Activated T-cell treated with anti-CD3 and anti-CD28 coated beads, Interleukin-2, amount 50 U/mL, for 1 hour (primary cell): Measurements from ENCODE around the gene LDLRAD4.
A peak's percentile ranks its signal among the peaks of the same experiment; 100 is the strongest.

Experiments
- DNase-seq: peaks from one replicate; pipeline ENCODE4 v3.0.0-alpha.2; 2020

Gene LDLRAD4

GRCh38 chr18:13416208-13416607 is 197.6 kb downstream of the LDLRAD4 start:
- no peak for DNase-seq

DNA sequence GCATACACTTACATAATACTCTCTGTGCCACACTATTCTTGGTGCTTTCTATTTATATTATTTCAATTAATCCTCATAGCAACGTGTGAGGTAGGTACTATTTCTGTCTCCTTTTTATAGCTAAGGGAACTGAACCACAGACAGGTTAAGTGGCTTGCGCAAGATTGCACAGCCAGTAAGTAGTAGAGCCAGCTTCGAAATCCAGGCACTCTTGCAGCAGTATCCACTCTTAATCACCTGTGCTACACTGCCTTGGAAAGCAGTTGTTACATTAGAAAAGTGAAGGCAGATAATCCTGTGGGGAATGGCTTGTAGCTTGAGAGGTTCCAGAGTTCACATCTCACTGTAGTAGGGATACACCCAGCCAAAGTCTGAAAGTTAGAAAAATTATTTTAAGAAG is 198.3 kb downstream of the LDLRAD4 start:
- no peak for DNase-seq

GRCh38 chr18:13418013-13418710 is 199.6 kb downstream of the LDLRAD4 start:
- no peak for DNase-seq

- no peak for DNase-seq
These were observed 202.6 kb downstream of the LDLRAD4 start for GRCh38 chr18:13420969-13421686.

DNA sequence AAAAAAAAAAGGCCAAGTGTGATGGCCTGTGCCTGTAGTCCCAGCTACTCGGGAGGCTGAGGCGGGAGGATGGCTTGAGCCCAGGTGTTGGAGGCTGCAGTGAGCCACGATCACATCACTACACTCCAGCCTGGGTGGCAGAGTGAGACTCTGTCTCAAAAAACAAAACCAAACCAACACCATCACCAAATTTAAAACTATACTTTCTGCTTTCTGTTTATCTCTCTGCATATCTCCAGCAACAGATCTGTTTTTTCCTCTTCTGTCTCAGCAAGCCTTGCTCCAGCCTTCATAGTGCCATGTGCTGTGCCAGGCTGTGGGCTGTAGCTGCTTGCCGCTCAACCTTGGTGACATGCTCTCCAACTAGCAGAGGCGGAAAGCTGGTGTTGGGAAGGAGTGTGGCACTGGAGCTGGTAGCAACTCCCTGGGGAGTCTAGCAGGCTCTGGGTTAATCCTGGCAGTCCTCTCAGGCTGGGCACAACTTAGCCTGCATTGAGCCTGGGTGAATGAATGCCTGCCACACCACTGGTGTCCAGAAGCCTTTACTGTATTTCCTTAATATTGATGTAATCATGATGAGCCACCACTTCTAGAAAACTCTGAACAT is 204.1 kb downstream of the LDLRAD4 start:
- no peak for DNase-seq

GRCh38 chr18:13423352-13423751 is 204.8 kb downstream of the LDLRAD4 start:
- DNase-seq: no peak

DNA sequence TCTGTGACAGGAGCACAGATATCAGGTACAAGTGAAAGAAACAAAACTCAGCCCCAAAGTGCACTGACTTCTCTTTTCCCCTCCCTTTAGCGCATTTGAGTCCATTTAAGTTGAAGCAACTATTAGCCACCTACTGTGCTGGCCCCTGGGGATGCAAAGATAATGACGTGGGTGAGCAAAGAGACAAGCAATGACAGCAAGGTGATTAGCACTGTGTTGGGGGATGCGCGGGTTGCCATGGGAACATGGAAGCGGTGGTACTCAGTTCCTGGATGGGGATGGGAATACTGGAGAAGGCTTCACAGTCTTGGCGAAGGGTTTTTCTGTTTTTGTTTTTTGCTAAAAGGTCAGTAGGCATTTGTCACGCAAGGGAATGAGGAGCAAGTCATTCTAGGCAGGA is 205.8 kb downstream of the LDLRAD4 start:
- DNase-seq: no peak

- no peak for DNase-seq
These were observed 207.0 kb downstream of the LDLRAD4 start for GRCh38 chr18:13425357-13426091.

- DNase-seq: no peak
These were observed 208.8 kb downstream of the LDLRAD4 start for GRCh38 chr18:13427354-13427753.

GRCh38 chr18:13428319-13428718 is 209.8 kb downstream of the LDLRAD4 start:
- no peak for DNase-seq

DNA sequence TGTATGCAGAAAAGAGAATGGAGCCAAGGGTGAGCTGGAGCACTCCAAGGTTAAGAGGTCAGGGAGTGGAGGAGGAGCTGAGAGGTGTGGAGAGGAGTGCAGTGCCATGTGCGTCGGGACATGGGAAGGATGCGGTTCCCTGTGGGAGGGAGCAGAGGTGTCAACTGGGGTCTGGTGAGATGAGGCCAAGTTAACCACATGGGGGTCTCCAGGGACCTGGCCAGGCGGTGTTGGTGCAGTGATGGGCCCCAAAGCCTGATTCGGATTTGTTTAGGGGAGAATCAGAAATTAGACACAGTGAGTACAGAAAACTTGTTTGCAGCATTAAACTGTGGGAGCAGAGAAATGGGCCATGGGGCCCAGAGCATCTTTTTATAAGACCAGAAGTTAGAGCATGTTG is 210.5 kb downstream of the LDLRAD4 start:
- DNase-seq: no peak

GRCh38 chr18:13429884-13430510 is 211.4 kb downstream of the LDLRAD4 start:
- DNase-seq: peak; percentile 2

GRCh38 chr18:13430663-13431062 is 212.1 kb downstream of the LDLRAD4 start:
- DNase-seq: no peak

- no peak for DNase-seq
These were observed 213.3 kb downstream of the LDLRAD4 start for GRCh38 chr18:13431886-13432285.

GRCh38 chr18:13433125-13433524 is 214.6 kb downstream of the LDLRAD4 start:
- no peak for DNase-seq

- DNase-seq: peak; percentile 5
These were observed 215.1 kb downstream of the LDLRAD4 start for GRCh38 chr18:13433685-13434084.

GRCh38 chr18:13434854-13435253 is 216.3 kb downstream of the LDLRAD4 start:
- DNase-seq: peak; percentile 16

DNA sequence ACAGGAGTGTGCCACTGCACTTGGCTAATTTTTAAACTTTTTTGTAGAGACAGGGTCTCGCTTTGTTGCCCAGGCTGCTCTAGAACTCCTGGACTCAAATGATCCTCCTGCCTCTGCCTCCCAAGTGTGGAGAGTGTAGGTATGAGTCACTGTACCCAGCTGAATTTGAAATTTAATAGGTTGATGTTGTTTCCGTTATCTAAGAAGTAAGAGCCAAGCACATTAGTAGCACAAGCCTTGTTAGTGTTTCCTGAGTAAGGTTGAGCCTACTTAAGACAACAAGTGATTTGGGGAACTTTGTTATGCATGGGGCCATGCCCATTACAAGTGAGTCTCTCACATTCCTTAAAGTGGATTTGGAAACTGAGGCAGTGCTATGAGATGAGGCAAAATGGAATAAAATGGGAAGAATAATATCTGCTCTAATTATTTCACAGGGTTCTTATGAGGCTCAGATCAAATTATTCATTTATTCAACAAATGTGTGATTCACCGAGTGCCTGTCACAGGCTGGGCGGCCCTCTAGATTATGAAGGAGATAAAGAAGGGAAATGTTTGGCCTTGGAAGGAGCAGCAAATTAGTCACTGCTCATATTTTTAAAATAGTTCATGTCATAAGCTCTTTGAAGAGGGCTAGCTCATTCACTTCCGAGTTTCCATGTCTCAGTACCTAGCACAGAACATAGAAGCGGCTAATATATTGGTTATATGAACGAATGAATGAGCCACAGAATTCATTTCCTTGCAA is 217.2 kb downstream of the LDLRAD4 start:
- peak; percentile 21 for DNase-seq

GRCh38 chr18:13436576-13436975 is 218.0 kb downstream of the LDLRAD4 start:
- peak; percentile 53 for DNase-seq

DNA sequence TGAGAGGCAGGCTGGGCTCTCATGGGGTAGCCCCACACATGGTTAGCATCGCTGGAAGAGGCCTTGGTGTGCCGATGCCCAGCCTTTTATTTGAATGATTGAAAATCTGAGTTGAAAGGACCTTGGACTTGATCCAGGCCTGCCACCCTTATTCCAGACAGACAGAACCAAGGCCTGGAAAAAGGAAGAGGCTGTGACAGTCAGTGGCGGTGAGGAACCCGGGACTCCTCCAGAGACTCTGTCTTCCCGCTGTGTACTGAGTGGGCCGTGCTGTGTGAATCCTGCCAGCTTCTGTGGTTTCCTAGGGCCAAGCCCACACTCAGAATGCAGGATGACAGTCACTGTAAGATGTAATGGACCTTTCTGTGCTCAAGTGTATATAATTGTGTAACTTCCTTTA is 218.5 kb downstream of the LDLRAD4 start:
- DNase-seq: peak; percentile 33

DNA sequence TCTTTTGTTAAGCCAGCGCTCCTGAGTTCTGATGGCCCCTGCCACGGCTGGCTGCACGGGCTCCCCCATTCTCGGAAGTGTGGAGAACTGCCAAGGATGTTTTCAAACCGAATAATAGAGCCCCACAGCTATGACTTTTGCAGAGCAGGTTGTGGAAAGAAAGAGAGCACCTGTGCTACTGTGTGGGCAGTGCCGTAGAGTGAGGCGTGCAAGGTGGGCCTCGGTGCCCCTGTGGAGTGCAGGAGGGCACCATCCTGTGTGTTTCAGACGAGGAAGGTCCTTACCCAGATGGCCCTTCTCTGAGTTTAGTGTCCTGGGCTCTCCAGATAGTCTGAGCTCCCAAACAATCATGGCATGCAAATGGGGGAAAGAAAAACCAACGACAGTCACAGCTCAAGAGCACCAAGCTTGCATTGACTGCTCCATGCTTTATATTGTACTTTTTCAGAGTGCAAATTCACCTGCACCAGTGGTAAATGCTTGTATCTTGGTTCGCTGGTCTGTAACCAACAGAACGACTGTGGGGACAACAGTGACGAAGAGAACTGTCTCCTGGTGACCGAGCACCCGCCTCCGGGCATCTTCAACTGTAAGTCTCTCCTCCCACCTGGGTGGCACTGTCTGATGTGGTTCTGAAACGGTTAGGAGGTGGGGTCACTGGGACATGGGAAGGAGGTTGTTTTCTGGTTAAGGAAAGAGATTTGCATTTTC is 219.4 kb downstream of the LDLRAD4 start:
- DNase-seq: peak; percentile 62
